ENCODE measurements around the gene RPS6KA4.
"Not testable (repeated sequence)": the region's sequence is repeated elsewhere in the genome, so short reads cannot be mapped to it uniquely, and the experiment has no call there.

Gene RPS6KA4

GRCh38 chr11:64415996-64416728 lies 57.2 kb downstream of the RPS6KA4 start:
- no peak for DNase-seq (ENCODE audit: low read depth in 2 of 2, low spot score in 1 of 2)

- not testable (repeated sequence) for DNase-seq (ENCODE audit: low read depth in 2 of 2, low spot score in 1 of 2)
Observed at GRCh38 chr11:64418233-64418632, 59.3 kb downstream of the RPS6KA4 start.

- DNase-seq (ENCODE audit: low read depth in 2 of 2, low spot score in 1 of 2) = no peak
Observed at GRCh38 chr11:64419257-64419790, 60.4 kb downstream of the RPS6KA4 start.

GRCh38 chr11:64419818-64420485 lies 61.0 kb downstream of the RPS6KA4 start:
- DNase-seq (ENCODE audit: low read depth in 2 of 2, low spot score in 1 of 2) = no peak
